Embryonic facial prominence (tissue), 1 donor: ENCODE results near the gene SNRNP70.
"Not testable (repeated sequence)": the region's sequence is repeated elsewhere in the genome, so short reads cannot be mapped to it uniquely, and the experiment has no call there.

Source experiments
- DNase-seq: peaks from one replicate; pipeline ENCODE4 v3.0.0-alpha.2; 2016; ENCODE audit errors: extremely low spot score

The SNRNP70 gene

GRCh38 chr19:49085020-49085867, at the start of gene SNRNP70:
Gene SNRNP70, plus strand, starts transcription at chr19:49085451. Its CDS starts 964 bp downstream, at chr19:49086415.
- peak; percentile 100 for DNase-seq

GRCh38 chr19:49036815-49037214, 48.4 kb upstream of the SNRNP70 start, which contains the start of gene CGB1:
Gene CGB1, minus strand, starts transcription at chr19:49036895. Its CDS starts 184 bp downstream, at chr19:49036711.
- DNase-seq = not testable (repeated sequence)

GRCh38 chr19:49038111-49038510, 47.1 kb upstream of the SNRNP70 start:
- not testable (repeated sequence) for DNase-seq

GRCh38 chr19:49038557-49039276, 46.5 kb upstream of the SNRNP70 start:
- DNase-seq = not testable (repeated sequence)

- not testable (repeated sequence) for DNase-seq
Observed at GRCh38 chr19:49039736-49040135, 45.5 kb upstream of the SNRNP70 start.

- DNase-seq = no peak
Observed at GRCh38 chr19:49042177-49042576, 43.1 kb upstream of the SNRNP70 start.

- DNase-seq = not testable (repeated sequence)
Observed at GRCh38 chr19:49042666-49043065, 42.6 kb upstream of the SNRNP70 start.

- DNase-seq = not testable (repeated sequence)
Observed at GRCh38 chr19:49043548-49043947, 41.7 kb upstream of the SNRNP70 start, which contains the start of gene CGB5. Gene CGB5, plus strand, starts transcription at chr19:49043848. Its CDS starts 362 bp downstream, at chr19:49044210.

GRCh38 chr19:49049011-49049410, 36.2 kb upstream of the SNRNP70 start, which contains the start of gene CGB8:
Gene CGB8, minus strand, starts transcription at chr19:49049111. Its CDS starts 372 bp downstream, at chr19:49048739.
- not testable (repeated sequence) for DNase-seq

- DNase-seq = not testable (repeated sequence)
Observed at GRCh38 chr19:49049834-49050233, 35.4 kb upstream of the SNRNP70 start.

GRCh38 chr19:49050376-49051033, 34.7 kb upstream of the SNRNP70 start:
- not testable (repeated sequence) for DNase-seq

GRCh38 chr19:49056101-49056901, 28.9 kb upstream of the SNRNP70 start:
- DNase-seq = no peak

GRCh38 chr19:49056902-49057596, 28.2 kb upstream of the SNRNP70 start:
- DNase-seq = not testable (repeated sequence)

GRCh38 chr19:49057636-49058234, 27.5 kb upstream of the SNRNP70 start, which contains the start of gene CGB7:
Gene CGB7, minus strand, starts transcription at chr19:49057749. Its CDS starts 2,374 bp downstream, at chr19:49055375.
- DNase-seq = no peak

GRCh38 chr19:49058562-49058961, 26.7 kb upstream of the SNRNP70 start:
- DNase-seq = no peak

GRCh38 chr19:49059053-49059452, 26.2 kb upstream of the SNRNP70 start:
- no peak for DNase-seq

- DNase-seq = no peak
Observed at GRCh38 chr19:49061000-49061399, 24.3 kb upstream of the SNRNP70 start.

GRCh38 chr19:49061445-49061844, 23.8 kb upstream of the SNRNP70 start:
- no peak for DNase-seq

- DNase-seq = no peak
Observed at GRCh38 chr19:49064029-49064629, 21.1 kb upstream of the SNRNP70 start.
